Ishikawa (cell line): ENCODE measurements around the gene MPP4.

Experiments
- CEBPB ChIP-seq: IDR thresholded peaks from 2 replicates; pipeline ENCODE4 v1.6.1; 2012
- CREB1 ChIP-seq: IDR thresholded peaks from 2 replicates; pipeline ENCODE4 v1.6.1; 2012; ENCODE audit warnings: low read depth
- EGR1 ChIP-seq: IDR thresholded peaks from 2 replicates; pipeline ENCODE4 v1.6.1; 2012
- EP300 ChIP-seq: IDR thresholded peaks from 2 replicates; pipeline ENCODE4 v1.6.1; 2012; ENCODE audit warnings: borderline replicate concordance
- FOXM1 ChIP-seq: IDR thresholded peaks from 2 replicates; pipeline ENCODE4 v1.6.1; 2012; ENCODE audit warnings: low read depth, borderline replicate concordance
- MAX ChIP-seq: IDR thresholded peaks from 2 replicates; pipeline ENCODE4 v1.6.1; 2012
- NFIC ChIP-seq: IDR thresholded peaks from 2 replicates; pipeline ENCODE4 v1.6.1; 2012
- RAD21 ChIP-seq: IDR thresholded peaks from 2 replicates; pipeline ENCODE4 v1.6.1; 2012; ENCODE audit warnings: low read depth
- REST ChIP-seq: IDR thresholded peaks from 2 replicates; pipeline ENCODE4 v1.6.1; 2012; ENCODE audit warnings: low read depth, mild to moderate bottlenecking
- TAF1 ChIP-seq: IDR thresholded peaks from 2 replicates; pipeline ENCODE4 v1.6.1; 2012; ENCODE audit warnings: low read depth, mild to moderate bottlenecking
- TCF12 ChIP-seq: IDR thresholded peaks from 2 replicates; pipeline ENCODE4 v1.6.1; 2012; ENCODE audit warnings: low read depth
- TEAD4 ChIP-seq: IDR thresholded peaks from 2 replicates; pipeline ENCODE4 v1.6.1; 2012
- USF1 ChIP-seq: IDR thresholded peaks from 2 replicates; pipeline ENCODE4 v1.6.1; 2012
- YY1 ChIP-seq: IDR thresholded peaks from 2 replicates; pipeline ENCODE4 v1.6.1; 2012; ENCODE audit warnings: low read depth
- ZBTB7A ChIP-seq: IDR thresholded peaks from 2 replicates; pipeline ENCODE4 v1.6.1; 2012; ENCODE audit warnings: low read depth

MPP4 gene

GRCh38 chr2:201661366-201661765 is 37.1 kb downstream of the MPP4 start:
- TF ChIP-seq CEBPB (no peak), NFIC (no peak), EP300 (no peak), USF1 (no peak), TAF1 (no peak), FOXM1 (no peak), CREB1 (no peak), RAD21 (no peak), TEAD4 (no peak), ZBTB7A (no peak), MAX (no peak), EGR1 (no peak), REST (no peak), YY1 (no peak), TCF12 (no peak)

GRCh38 chr2:201660293-201660895 is 38.0 kb downstream of the MPP4 start:
- TF ChIP-seq CEBPB (no peak), TCF12 (no peak), TEAD4 (no peak), FOXM1 (no peak), CREB1 (no peak), RAD21 (no peak), USF1 (no peak), TAF1 (no peak), REST (no peak)

- TF ChIP-seq TAF1 = no peak
- TF ChIP-seq ZBTB7A = no peak
- no peak for TF ChIP-seq EGR1
- TF ChIP-seq USF1 = no peak
- TF ChIP-seq YY1 = no peak
- TF ChIP-seq EP300 = no peak
- TF ChIP-seq FOXM1 = no peak
- TF ChIP-seq NFIC = no peak
- TF ChIP-seq RAD21 = no peak
Observed at GRCh38 chr2:201656740-201657139, 41.7 kb downstream of the MPP4 start.

- no peak for TF ChIP-seq NFIC
- no peak for TF ChIP-seq EP300
- TF ChIP-seq MAX = no peak
- no peak for TF ChIP-seq USF1
- TF ChIP-seq FOXM1 = no peak
- TF ChIP-seq CEBPB = no peak
- no peak for TF ChIP-seq TCF12
- no peak for TF ChIP-seq RAD21
- no peak for TF ChIP-seq YY1
- TF ChIP-seq ZBTB7A = no peak
- no peak for TF ChIP-seq TEAD4
- TF ChIP-seq TAF1 = no peak
- no peak for TF ChIP-seq REST
- TF ChIP-seq CREB1 = no peak
- no peak for TF ChIP-seq EGR1
Observed at GRCh38 chr2:201656102-201656501, 42.3 kb downstream of the MPP4 start.
